Fibroblast of mammary gland (primary cell): ENCODE results near the gene SULT4A1.
A peak's percentile ranks its signal among the peaks of the same experiment; 100 is the strongest.

Experiments used
- DNase-seq: peaks from one replicate; pipeline ENCODE4 v3.0.0-alpha.2; 2010; ENCODE audit warnings: low read depth
- H3K4me3 ChIP-seq: 2 replicates; pipeline ENCODE4 v1.5.1; 2011; ENCODE audit warnings: low read depth, mild to moderate bottlenecking, low read length, moderate library complexity; ENCODE audit not compliant: control insufficient read depth
- CTCF ChIP-seq: conservative IDR thresholded peaks from 2 replicates; pipeline ENCODE4 v1.5.1; 2011; ENCODE audit warnings: low read depth, low read length, inconsistent platforms; ENCODE audit not compliant: control insufficient read depth, insufficient read depth

SULT4A1 gene

DNA sequence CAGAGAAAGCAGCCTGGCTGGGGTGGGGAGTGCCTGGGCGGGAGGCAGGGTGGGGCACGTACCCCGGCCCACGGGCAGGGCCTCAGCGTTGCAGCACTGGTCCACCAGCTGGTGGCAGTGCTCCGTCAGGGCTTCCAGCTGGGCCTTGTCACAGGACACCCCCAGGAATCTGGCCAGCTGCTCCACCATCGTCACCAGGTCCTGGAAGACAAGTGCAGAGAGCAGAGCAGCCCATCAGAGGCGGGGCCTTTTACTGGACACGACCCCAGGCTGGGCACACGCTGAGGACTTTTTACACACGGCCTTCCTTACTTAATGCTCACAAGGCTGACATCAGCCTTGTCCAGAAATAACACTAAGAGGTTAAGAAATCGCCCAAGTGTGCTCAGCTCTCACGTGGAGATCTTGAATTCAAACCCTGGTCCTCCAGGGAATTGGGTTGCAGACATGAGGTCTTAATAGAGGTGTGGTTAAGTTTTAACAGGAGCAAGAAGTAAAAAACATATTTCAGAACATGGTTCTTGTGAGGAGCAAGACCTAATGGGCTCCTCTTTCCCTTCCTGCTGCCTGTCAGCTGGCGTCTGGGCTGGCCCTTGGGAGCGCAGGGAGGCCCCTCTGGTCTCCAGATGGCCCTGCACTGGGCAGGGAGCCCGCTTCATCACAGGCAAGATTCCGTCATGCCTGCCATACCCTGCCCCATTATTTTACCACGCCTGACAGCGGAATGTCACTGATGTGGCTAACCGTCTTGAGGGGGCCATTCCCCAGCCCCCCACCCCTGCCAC is 33.1 kb downstream of the SULT4A1 start:
- DNase-seq: peak; percentile 87
- no peak overlapping the region for H3K4me3 ChIP-seq
- no peak for TF ChIP-seq CTCF

DNA sequence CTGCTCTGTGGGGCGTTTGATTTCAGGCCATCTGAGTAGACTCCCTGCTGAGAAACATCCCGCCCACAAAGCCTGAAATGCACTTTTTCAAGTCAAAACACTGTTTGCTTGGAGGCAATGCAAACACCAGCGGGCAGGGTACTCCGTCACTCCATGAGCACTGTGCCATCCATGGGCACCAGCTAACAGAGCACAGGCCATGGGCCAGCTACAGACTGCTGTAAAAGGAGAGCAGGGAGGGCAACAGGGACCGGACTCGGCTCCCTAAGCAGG is 33.7 kb downstream of the SULT4A1 start:
- H3K4me3 ChIP-seq: no peak overlapping the region
- DNase-seq: no peak
- TF ChIP-seq CTCF: no peak

GRCh38 chr22:43827926-43828724 is 34.2 kb downstream of the SULT4A1 start:
- TF ChIP-seq CTCF: no peak
- H3K4me3 ChIP-seq: no peak overlapping the region
- DNase-seq: no peak

GRCh38 chr22:43827003-43827735 is 35.1 kb downstream of the SULT4A1 start:
- DNase-seq: no peak
- TF ChIP-seq CTCF: no peak
- H3K4me3 ChIP-seq: no peak overlapping the region

GRCh38 chr22:43826142-43827002 is 35.9 kb downstream of the SULT4A1 start:
- DNase-seq: peak; percentile 71
- H3K4me3 ChIP-seq: no peak overlapping the region
- peak; percentile 34 for TF ChIP-seq CTCF

- DNase-seq: no peak
Measured at GRCh38 chr22:43825651-43826050, 36.7 kb downstream of the SULT4A1 start.

More at GRCh38 chr22:43825651-43826050, 36.7 kb downstream of the SULT4A1 start:
- TF ChIP-seq CTCF: no peak
- H3K4me3 ChIP-seq: no peak overlapping the region
